ENCODE results near the gene SPG7.

Gene SPG7

DNA sequence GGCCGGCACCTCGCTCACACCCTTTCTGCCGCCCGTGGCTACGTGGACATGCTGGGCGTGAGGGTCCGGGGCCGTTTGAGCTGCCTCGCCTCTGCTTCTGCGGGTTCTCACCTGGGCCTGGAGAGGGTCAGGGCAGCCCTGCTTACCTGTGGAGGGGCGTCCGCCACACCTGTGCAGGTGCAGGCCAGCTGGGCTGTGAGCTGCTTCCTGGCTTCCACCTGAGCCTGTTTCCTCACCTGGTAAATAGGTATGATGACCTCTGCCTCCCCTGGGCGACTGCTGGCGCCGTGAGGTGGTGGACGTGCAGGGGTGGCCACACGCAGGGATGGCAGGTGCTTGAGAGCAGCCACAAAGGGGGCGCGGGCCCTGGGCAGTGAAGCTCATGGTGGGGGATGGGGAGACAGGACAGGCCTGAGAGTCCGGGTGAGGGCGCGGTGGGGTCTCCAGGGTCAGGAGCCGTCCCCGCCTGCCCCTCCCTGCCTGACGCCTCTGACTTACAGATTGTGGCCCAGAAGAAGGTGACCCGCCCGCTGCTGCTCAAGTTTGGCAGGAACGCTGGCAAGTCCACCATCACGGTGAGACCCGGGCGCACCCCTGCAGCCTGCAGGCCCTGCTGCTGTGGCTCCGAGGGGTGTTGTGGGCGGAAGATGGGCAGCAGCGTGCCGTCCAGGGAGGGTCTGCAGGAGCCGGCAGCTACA, 75.1 kb downstream of the SPG7 start:
- no peak overlapping the region for H3K27ac ChIP-seq (replicated peaks)
- no peak overlapping the region for H3K4me3 ChIP-seq (replicated peaks; ENCODE audit: insufficient read depth, low read length)
- no peak for DNase-seq (ENCODE audit: low read depth in 1 of 2, low spot score in 1 of 2)
- H3K27me3 ChIP-seq (ENCODE audit: insufficient read depth, poor library complexity, severe bottlenecking), result no peaks in the 10 kb centered on the region
- TF ChIP-seq REST (IDR thresholded peaks at IDR 0.05; ENCODE audit: insufficient replicate concordance, low read depth) (no peak), GABPA (IDR thresholded peaks at IDR 0.05; ENCODE audit: low read depth) (no peak), SPI1 (IDR thresholded peaks at IDR 0.05; ENCODE audit: borderline replicate concordance, low read depth) (no peak), POLR2AphosphoS5 (IDR thresholded peaks at IDR 0.05; ENCODE audit: low read depth) (no peak)
- TF ChIP-seq, protein P1, sequence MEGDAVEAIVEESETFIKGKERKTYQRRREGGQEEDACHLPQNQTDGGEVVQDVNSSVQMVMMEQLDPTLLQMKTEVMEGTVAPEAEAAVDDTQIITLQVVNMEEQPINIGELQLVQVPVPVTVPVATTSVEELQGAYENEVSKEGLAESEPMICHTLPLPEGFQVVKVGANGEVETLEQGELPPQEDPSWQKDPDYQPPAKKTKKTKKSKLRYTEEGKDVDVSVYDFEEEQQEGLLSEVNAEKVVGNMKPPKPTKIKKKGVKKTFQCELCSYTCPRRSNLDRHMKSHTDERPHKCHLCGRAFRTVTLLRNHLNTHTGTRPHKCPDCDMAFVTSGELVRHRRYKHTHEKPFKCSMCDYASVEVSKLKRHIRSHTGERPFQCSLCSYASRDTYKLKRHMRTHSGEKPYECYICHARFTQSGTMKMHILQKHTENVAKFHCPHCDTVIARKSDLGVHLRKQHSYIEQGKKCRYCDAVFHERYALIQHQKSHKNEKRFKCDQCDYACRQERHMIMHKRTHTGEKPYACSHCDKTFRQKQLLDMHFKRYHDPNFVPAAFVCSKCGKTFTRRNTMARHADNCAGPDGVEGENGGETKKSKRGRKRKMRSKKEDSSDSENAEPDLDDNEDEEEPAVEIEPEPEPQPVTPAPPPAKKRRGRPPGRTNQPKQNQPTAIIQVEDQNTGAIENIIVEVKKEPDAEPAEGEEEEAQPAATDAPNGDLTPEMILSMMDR (IDR thresholded peaks at IDR 0.05; ENCODE audit: insufficient read depth, low read length), result no peak

- Histone ChIP-seq H3K27ac (replicated peaks) (no peak overlapping the region), H3K27me3 (ENCODE audit: insufficient read depth, poor library complexity, severe bottlenecking) (no peaks in the 10 kb centered on the region), H3K4me3 (replicated peaks; ENCODE audit: insufficient read depth, low read length) (no peak overlapping the region)
- no peak for TF ChIP-seq GABPA (IDR thresholded peaks at IDR 0.05; ENCODE audit: low read depth)
- TF ChIP-seq, protein P1 (IDR thresholded peaks at IDR 0.05; ENCODE audit: insufficient read depth, low read length), result no peak
- TF ChIP-seq POLR2AphosphoS5 (IDR thresholded peaks at IDR 0.05; ENCODE audit: low read depth), result no peak
- no peak for TF ChIP-seq REST (IDR thresholded peaks at IDR 0.05; ENCODE audit: insufficient replicate concordance, low read depth)
- TF ChIP-seq SPI1 (IDR thresholded peaks at IDR 0.05; ENCODE audit: borderline replicate concordance, low read depth), result no peak
- DNase-seq (ENCODE audit: low read depth in 1 of 2, low spot score in 1 of 2), result no peak
These were observed 75.9 kb downstream of the SPG7 start for GRCh38 chr16:89583895-89584644.

- Histone ChIP-seq H3K4me3 (replicated peaks; ENCODE audit: insufficient read depth, low read length) (no peak overlapping the region), H3K27ac (replicated peaks) (no peak overlapping the region), H3K27me3 (ENCODE audit: insufficient read depth, poor library complexity, severe bottlenecking) (no peaks in the 10 kb centered on the region)
These were observed 76.8 kb downstream of the SPG7 start for GRCh38 chr16:89584768-89585549.

More at GRCh38 chr16:89584768-89585549, 76.8 kb downstream of the SPG7 start:
- TF ChIP-seq POLR2AphosphoS5 (IDR thresholded peaks at IDR 0.05; ENCODE audit: low read depth) (no peak), SPI1 (IDR thresholded peaks at IDR 0.05; ENCODE audit: borderline replicate concordance, low read depth) (no peak), REST (IDR thresholded peaks at IDR 0.05; ENCODE audit: insufficient replicate concordance, low read depth) (no peak), GABPA (IDR thresholded peaks at IDR 0.05; ENCODE audit: low read depth) (no peak)
- TF ChIP-seq, protein P1 (IDR thresholded peaks at IDR 0.05; ENCODE audit: insufficient read depth, low read length), result no peak
- DNase-seq (ENCODE audit: low read depth in 1 of 2, low spot score in 1 of 2), result no peak

Measured in HL-60 (cell line).